SK-N-SH (cell line): Measurements from ENCODE around the gene CRCP. TPM values are rescaled to one million over a fixed set of nuclear protein-coding genes. Genes with fewer than 3 reads are reported as not detected.

Experiments used
- CTCF ChIA-PET: fragments of 300-600, 350-600 bp; formaldehyde crosslinking; extraction: SDS; loops from one replicate; lab custom pipeline; 2021; lab: Yijun Ruan, JAX
- POLR2A ChIA-PET: fragments of 350-600 bp; sonication (Branson Sonifier 250); formaldehyde crosslinking; extraction: SDS; loops from one replicate; lab custom pipeline; 2020; ENCODE audit warnings: antibody characterized with exemption, inconsistent platforms; lab: Yijun Ruan, JAX
- DNase-seq: peaks from one replicate; pipeline ENCODE4 v3.0.0; 2012
- H2AFZ ChIP-seq: fragments of 200-600 bp; sonication (generic); 2 replicates; pipeline ENCODE4 v1.8.1; 2016; ENCODE audit warnings: antibody characterized with exemption, mild to moderate bottlenecking, low read depth
- H3F3A ChIP-seq: fragments of 200-600 bp; sonication (generic); replicated peaks from 2 replicates; pipeline ENCODE3; 2016; ENCODE audit warnings: antibody characterized with exemption, mild to moderate bottlenecking; ENCODE audit not compliant: insufficient read depth
- H3K27ac ChIP-seq, 2 experiments: fragments of 200-500 bp in 1 of 2; fragments of 200-600 bp in 1 of 2; sonication (Bioruptor generic) in 1 of 2; sonication (generic), shearing (Covaris generic) in 1 of 2; 2 replicates each; pipeline versions ENCODE4 v1.5.1 to v1.6.1; 2014 to 2016; ENCODE audit warnings: low read depth in 2 of 2, inconsistent platforms in 1 of 2, low read length in 1 of 2, mild to moderate bottlenecking in 1 of 2, mixed read lengths in 1 of 2
- H3K27me3 ChIP-seq: fragments of 200-600 bp; sonication (generic), shearing (Covaris generic); 2 replicates; pipeline ENCODE4 v1.6.1; 2016; ENCODE audit warnings: mixed run types; ENCODE audit not compliant: insufficient read depth
- H3K36me3 ChIP-seq, 2 experiments: fragments of 200-500 bp in 1 of 2; fragments of 200-600 bp in 1 of 2; sonication (Bioruptor generic) in 1 of 2; sonication (generic) in 1 of 2; replicated peaks in 1 of 2; 2 replicates each; pipeline versions ENCODE3 to v1.5.1; 2014 to 2016; ENCODE audit warnings: low read length in 1 of 2, mild to moderate bottlenecking in 1 of 2; ENCODE audit not compliant: insufficient read depth in 2 of 2, control insufficient read depth in 1 of 2
- H3K4me1 ChIP-seq, 2 experiments: fragments of 200-500 bp in 1 of 2; fragments of 200-600 bp in 1 of 2; sonication (Bioruptor generic) in 1 of 2; sonication (generic), shearing (Covaris generic) in 1 of 2; 2 replicates each; pipeline versions ENCODE4 v1.5.1 to v1.6.1; 2014 to 2016; ENCODE audit warnings: low read depth in 1 of 2, low read length in 1 of 2, mixed run types in 1 of 2; ENCODE audit not compliant: insufficient read depth in 2 of 2, control insufficient read depth in 1 of 2
- H3K4me2 ChIP-seq: fragments of 200-600 bp; sonication (generic), shearing (Covaris generic); 2 replicates; pipeline ENCODE4 v1.6.1; 2017; ENCODE audit warnings: mixed run types
- H3K4me3 ChIP-seq, 2 experiments: fragments of 200-500 bp in 1 of 2; fragments of 200-600 bp in 1 of 2; sonication (Bioruptor generic) in 1 of 2; sonication (generic), shearing (Covaris generic) in 1 of 2; 2 replicates each; pipeline versions ENCODE4 v1.5.1 to v1.8.1; 2014 to 2016; ENCODE audit warnings: low read depth in 2 of 2, inconsistent platforms in 1 of 2, low read length in 1 of 2, mild to moderate bottlenecking in 1 of 2, mixed read lengths in 1 of 2, moderate library complexity in 1 of 2
- H3K79me2 ChIP-seq: fragments of 200-600 bp; sonication (generic); 2 replicates; pipeline ENCODE4 v1.8.1; 2017; ENCODE audit warnings: mild to moderate bottlenecking; ENCODE audit not compliant: insufficient read depth
- H3K9ac ChIP-seq: fragments of 200-600 bp; sonication (generic); 2 replicates; pipeline ENCODE4 v1.6.1; 2017; ENCODE audit warnings: mixed run types
- H3K9me2 ChIP-seq: fragments of 200-600 bp; sonication (generic); 2 replicates; pipeline ENCODE4 v1.6.1; 2017; ENCODE audit warnings: mixed run types
- H3K9me3 ChIP-seq: fragments of 200-600 bp; sonication (generic); 2 replicates; pipeline ENCODE4 v1.6.1; 2017; ENCODE audit warnings: mixed run types, mild to moderate bottlenecking, moderate library complexity
- H4K20me1 ChIP-seq: fragments of 200-600 bp; sonication (generic); 2 replicates; pipeline ENCODE4 v1.6.1; 2017; ENCODE audit warnings: mild to moderate bottlenecking, mixed run types; ENCODE audit not compliant: insufficient read depth
- FOXJ3 ChIP-seq: sonication (generic); formaldehyde crosslinking; IDR thresholded peaks from 2 replicates; pipeline ENCODE4 v1.5.1; 2020; ENCODE audit warnings: mild to moderate bottlenecking, missing genetic modification reagents
- GATA2 ChIP-seq: sonication (generic); formaldehyde crosslinking; IDR thresholded peaks from 2 replicates; pipeline ENCODE4 v1.5.0; 2020; ENCODE audit warnings: mild to moderate bottlenecking, missing genetic modification reagents
- RCOR1 ChIP-seq: fragments of 150-350 bp; IDR thresholded peaks from 2 replicates; pipeline ENCODE4 v1.6.1; 2017; ENCODE audit warnings: antibody characterized with exemption, low read length
- RFX5 ChIP-seq: IDR thresholded peaks from 2 replicates; pipeline ENCODE4 v1.6.1; 2012; ENCODE audit warnings: mild to moderate bottlenecking, improper control_type of control experiment, low read length
- WGBS: methylation state at CpG from one replicate; pipeline ENCODE4 v1.1.6; 2017; ENCODE audit warnings: low lambda C conversion rate; 5-methylcytosine and 5-hydroxymethylcytosine counted together
- polyA plus RNA-seq, 3 experiments: library from polyadenylated mRNA; depleted of rRNA; stranded (reverse); fragments of >200 nt; gene quantifications; 2 replicates each; pipeline ENCODE4 v1.2.3, GENCODE V29; 2012
- TF ChIP-seq, protein P1 (sequence below): IDR thresholded peaks from 2 replicates; pipeline ENCODE4 v1.6.1; 2012; ENCODE audit warnings: mild to moderate bottlenecking, low read depth, low read length, moderate library complexity
- TF ChIP-seq, protein P2 (sequence below): fragments of 200-600 bp; sonication (generic); IDR thresholded peaks from 2 replicates; pipeline ENCODE4 v1.6.1; 2017; ENCODE audit warnings: antibody characterized with exemption, mild to moderate bottlenecking, moderate library complexity

The CRCP gene
- polyA plus RNA-seq, 1 of the 3 experiments (the other 2 are of a cell fraction): 34.0 TPM

DNA sequence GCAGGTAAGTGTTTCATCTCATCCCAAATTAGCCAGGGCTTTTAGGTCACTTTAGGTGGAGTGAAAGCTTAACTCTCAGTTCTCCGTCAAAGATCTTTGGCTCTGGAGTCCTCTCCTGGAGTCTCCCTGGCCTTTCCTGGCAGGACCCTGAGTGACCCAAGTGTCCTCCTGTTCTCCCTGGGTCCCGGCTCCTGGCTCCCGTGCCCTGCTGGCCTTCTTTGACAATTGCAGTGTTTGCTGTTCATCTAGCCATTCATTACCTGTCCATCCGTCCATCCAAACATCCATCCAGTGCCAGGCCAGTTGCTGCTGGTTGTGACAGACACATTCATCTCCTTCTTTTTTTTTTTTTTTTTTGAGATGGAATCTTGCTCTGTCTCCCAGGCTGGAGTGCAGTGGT lies 84.3 kb downstream of the CRCP start:
- no peak overlapping the region for H3K4me2 ChIP-seq
- H2AFZ ChIP-seq: no peak overlapping the region
- POLR2A ChIA-PET: no interaction called here
- H3K36me3 ChIP-seq: no peaks in the 10 kb centered on the region
- no peak overlapping the region for H3K9ac ChIP-seq
- H3K9me3 ChIP-seq: no peaks in the 10 kb centered on the region
- no peak overlapping the region for H3K27ac ChIP-seq
- TF ChIP-seq, protein P1, sequence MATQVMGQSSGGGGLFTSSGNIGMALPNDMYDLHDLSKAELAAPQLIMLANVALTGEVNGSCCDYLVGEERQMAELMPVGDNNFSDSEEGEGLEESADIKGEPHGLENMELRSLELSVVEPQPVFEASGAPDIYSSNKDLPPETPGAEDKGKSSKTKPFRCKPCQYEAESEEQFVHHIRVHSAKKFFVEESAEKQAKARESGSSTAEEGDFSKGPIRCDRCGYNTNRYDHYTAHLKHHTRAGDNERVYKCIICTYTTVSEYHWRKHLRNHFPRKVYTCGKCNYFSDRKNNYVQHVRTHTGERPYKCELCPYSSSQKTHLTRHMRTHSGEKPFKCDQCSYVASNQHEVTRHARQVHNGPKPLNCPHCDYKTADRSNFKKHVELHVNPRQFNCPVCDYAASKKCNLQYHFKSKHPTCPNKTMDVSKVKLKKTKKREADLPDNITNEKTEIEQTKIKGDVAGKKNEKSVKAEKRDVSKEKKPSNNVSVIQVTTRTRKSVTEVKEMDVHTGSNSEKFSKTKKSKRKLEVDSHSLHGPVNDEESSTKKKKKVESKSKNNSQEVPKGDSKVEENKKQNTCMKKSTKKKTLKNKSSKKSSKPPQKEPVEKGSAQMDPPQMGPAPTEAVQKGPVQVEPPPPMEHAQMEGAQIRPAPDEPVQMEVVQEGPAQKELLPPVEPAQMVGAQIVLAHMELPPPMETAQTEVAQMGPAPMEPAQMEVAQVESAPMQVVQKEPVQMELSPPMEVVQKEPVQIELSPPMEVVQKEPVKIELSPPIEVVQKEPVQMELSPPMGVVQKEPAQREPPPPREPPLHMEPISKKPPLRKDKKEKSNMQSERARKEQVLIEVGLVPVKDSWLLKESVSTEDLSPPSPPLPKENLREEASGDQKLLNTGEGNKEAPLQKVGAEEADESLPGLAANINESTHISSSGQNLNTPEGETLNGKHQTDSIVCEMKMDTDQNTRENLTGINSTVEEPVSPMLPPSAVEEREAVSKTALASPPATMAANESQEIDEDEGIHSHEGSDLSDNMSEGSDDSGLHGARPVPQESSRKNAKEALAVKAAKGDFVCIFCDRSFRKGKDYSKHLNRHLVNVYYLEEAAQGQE: no peak
- TF ChIP-seq RCOR1: no peak
- TF ChIP-seq, protein P2, sequence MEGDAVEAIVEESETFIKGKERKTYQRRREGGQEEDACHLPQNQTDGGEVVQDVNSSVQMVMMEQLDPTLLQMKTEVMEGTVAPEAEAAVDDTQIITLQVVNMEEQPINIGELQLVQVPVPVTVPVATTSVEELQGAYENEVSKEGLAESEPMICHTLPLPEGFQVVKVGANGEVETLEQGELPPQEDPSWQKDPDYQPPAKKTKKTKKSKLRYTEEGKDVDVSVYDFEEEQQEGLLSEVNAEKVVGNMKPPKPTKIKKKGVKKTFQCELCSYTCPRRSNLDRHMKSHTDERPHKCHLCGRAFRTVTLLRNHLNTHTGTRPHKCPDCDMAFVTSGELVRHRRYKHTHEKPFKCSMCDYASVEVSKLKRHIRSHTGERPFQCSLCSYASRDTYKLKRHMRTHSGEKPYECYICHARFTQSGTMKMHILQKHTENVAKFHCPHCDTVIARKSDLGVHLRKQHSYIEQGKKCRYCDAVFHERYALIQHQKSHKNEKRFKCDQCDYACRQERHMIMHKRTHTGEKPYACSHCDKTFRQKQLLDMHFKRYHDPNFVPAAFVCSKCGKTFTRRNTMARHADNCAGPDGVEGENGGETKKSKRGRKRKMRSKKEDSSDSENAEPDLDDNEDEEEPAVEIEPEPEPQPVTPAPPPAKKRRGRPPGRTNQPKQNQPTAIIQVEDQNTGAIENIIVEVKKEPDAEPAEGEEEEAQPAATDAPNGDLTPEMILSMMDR: peak; percentile 13; the same call in 1 of the 2 replicates
- H3K27me3 ChIP-seq: no peaks in the 10 kb centered on the region
- 88% methylated on average over 4 of the region's 4 CpGs for WGBS
- H3K4me1 ChIP-seq: no peaks in the 10 kb centered on the region; a peak in 1 of 4 replicates
- H3F3A ChIP-seq: peaks cover 7% of the 10 kb centered on the region
- H3K9me2 ChIP-seq: no peaks in the 10 kb centered on the region
- H3K79me2 ChIP-seq: no peaks in the 10 kb centered on the region
- H4K20me1 ChIP-seq: no peaks in the 10 kb centered on the region
- CTCF ChIA-PET: interaction anchor here (0.6 to 0.7 kb wide), 3 partner anchors 9 to 102 kb away, joined by 3 to 4 read pairs (median 3); no protein-coding TSS in a partner anchor
- no peak overlapping the region for H3K4me3 ChIP-seq
- DNase-seq: no peak

DNA sequence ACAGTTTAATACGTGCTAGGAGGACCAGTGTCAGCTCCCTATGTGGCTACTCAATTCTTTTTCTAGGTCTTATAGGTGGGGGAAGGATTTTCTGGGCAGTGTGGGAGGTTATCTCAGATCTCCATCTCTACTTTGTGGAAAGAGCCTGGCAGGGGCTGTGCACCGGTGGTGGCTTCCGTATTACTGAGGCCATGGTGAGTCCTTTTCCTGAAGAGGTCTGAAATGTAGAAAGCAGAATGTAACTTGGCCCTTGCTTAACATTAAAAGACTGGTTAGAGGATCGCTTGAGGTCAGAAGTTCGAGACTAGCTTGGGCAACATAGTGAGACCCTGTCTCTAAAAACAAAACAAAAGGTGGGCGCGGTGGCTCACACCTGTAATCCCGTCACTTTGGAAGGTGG lies 87.8 kb downstream of the CRCP start:
- H3K4me3 ChIP-seq: no peak overlapping the region
- H3K4me1 ChIP-seq: peaks cover 11 to 16% of the 10 kb centered on the region in 2 experiments; a peak in 3 of 4 replicates
- H3F3A ChIP-seq: peaks cover 7% of the 10 kb centered on the region
- ChIA-PET POLR2A (no interaction called here), CTCF (interaction anchor here (1.0 to 5.9 kb wide), 2 partner anchors 61 to 153 kb away, joined by 3 to 35 read pairs; no protein-coding TSS in a partner anchor)
- no peak overlapping the region for H3K4me2 ChIP-seq
- DNase-seq: no peak
- no peaks in the 10 kb centered on the region for H3K9me3 ChIP-seq
- TF ChIP-seq RFX5: no peak
- no peak for TF ChIP-seq FOXJ3
- peak; percentile 39 for TF ChIP-seq GATA2 (CRISPR knock-in tag)
- H4K20me1 ChIP-seq: 0 out of 2 replicates have a peak, but pooled peaks cover 5% of the 10 kb centered on the region
- H2AFZ ChIP-seq: no peak overlapping the region
- H3K27ac ChIP-seq: no peak overlapping the region
- peaks cover 21% of the 10 kb centered on the region; the same call in 1 of the 2 replicates for H3K79me2 ChIP-seq
- H3K36me3 ChIP-seq: no peaks in the 10 kb centered on the region
- 71% methylated on average over 8 of the region's 8 CpGs for WGBS
- H3K27me3 ChIP-seq: no peaks in the 10 kb centered on the region
- no peaks in the 10 kb centered on the region for H3K9me2 ChIP-seq
- H3K9ac ChIP-seq: no peak overlapping the region

Other genes starting within 250 kb of the CRCP start
- 14.7 and 17.1 TPM in 2 replicates for gene VKORC1L1, start 241.8 kb upstream of the CRCP start, polyA plus RNA-seq (2012; rRNA removed)
- gene GUSB, start 132.6 kb upstream of the CRCP start, polyA plus RNA-seq (2012; rRNA removed): 67.6 and 96.9 TPM in 2 replicates
- 138 and 141 TPM in 2 replicates for gene ASL, start 39.0 kb upstream of the CRCP start, polyA plus RNA-seq (2012; rRNA removed)
- 36.4 and 46.4 TPM in 2 replicates for gene TPST1, start 90.5 kb downstream of the CRCP start, polyA plus RNA-seq (2012; rRNA removed)